NCI-H446 (cell line): ENCODE results near the gene RAF1.
"Not testable (repeated sequence)": the region's sequence is repeated elsewhere in the genome, so short reads cannot be mapped to it uniquely, and the experiment has no call there.

ENCODE experiments used
- DNase-seq, 2 experiments: peaks; one replicate each; lab custom pipeline; 2025; lab: John Stamatoyannopoulos, UW

The RAF1 gene

DNA sequence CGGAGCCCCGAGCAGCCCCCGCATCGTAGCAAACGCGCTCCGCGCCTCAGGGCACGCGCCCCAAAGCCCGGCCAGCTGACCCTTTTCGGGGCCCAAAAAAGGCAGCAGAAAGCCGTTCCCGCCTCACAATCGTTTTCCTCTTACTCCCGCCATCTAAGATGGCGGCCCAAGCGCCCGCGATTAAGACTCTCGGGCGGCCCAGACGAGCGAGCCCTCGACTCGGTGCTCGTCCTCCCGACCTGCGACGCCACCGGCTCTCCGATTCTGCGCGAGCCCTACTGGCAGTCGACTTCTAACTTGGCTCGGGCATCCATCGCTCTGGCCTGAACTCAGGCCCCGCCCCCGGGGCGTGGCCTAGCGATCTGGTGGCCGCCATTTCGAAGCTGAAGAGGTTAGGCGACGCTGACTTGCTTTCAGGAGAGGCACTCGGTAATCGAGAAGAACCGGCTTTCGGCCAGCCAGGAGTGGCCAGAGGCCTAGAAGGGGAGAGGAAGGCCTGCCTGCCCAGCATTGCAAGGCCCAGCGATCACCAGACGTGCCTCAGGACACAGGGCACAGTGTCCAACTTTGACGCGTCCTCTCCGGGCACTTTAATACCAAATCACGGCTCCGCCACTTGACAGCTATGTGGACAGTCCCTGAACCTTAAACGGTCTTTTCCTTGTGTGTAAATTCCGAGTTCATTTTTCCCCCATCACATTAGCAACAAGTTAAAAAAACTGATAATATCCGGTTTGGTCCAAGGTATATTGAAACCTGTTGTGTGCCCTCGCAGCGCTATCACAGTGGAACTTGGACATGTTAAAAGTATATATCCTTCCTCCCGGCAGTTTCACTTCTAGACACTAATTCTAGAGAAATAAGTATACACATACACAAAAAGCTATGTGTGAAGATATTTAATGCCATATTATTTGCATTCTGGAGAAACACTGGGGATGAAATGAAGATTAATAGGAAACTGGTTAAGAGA is at the start of gene RAF1:
RAF1 (minus strand) TSS at position 182 of the 973 bp plus-strand sequence. CDS start 45,396 bp downstream, outside the sequence.
- DNase-seq: peak; percentile 73 to 95

DNA sequence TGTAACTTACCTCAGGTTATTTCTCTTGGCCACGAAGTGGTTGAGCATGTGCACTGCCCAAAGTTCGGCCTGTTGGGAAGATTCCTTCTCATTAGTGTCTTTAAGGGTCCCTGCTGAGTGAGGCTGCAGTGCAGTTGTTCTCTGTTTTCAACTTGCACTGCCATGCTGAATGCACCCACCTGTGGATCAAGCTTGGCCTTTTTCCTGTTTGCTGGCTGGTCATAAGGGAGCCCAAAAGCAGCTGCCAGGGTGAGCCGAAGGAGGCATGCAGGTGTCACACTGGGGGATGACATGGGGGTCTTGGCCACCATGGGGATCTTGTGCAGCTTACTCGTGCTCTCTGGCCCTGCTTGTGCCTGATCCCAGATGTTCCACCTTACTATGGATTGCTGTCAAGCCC is 46.1 kb upstream of the RAF1 start:
- no peak for DNase-seq

DNA sequence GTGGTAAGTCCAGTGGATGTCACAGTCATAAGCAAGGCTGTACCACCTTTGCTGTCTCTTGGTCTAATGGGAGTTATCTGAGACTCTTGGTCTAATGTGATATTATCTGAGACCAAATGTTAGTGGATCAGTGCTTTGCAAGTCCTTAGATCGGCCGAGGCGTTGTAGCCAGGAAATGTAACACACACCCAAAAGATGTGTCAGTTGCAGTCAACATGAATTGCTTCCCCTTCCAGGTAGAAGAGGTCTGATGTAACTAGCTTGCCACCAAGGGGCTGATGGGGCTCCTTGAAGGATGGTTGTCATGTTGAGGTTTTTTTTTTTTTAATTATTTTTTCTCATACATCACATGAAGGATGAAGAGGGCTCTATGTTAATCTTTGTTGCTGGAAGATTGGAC is 45.4 kb upstream of the RAF1 start:
- no peak for DNase-seq

DNA sequence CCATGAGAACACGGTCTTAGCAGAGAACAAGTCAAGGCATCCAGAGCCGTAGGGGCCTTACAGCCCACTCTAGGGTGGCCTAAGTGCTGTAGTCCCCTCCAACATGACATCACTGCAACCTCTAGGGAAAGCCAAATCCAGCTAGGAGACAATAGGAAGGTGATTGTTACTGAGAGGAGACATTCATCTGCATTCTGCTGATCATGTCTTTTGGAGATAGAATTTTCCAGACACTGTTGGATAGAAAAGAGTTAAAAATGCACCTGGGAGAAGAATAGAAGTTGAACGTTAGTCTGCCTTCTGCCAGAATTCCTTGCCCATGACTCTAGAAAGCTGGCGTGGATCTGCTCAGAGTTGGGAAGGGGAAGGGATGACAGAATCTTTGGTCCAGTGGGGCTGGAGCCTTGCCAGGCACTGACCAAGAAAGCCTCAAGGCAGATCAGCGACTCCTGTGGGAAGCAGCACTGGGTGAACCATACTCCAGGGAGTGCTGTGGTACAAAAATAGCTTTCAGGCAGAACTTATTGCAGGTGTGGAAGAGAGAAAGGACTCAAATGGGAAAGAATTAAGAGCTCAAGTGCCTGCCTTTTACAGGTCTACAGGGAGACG is 44.8 kb upstream of the RAF1 start:
- no peak for DNase-seq

DNA sequence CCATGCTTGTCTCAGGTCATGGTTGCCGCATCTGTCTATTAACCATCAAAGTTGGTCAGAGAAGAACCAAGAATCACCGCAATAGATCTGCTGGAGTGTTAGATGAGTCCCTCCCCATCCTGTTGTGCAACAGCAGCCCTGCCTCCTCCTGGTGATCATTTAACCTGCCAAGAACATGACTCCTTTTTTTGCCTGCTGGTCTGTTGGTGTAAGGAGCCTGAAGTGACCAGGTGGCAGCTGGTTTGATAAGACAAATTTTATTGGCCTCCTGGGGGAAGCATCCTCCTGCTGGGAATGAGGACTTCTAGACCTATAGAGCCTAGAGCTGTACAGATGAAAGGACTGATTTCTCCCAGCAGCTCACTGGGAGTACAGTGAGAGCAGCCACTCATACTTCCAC is 43.5 kb upstream of the RAF1 start:
- DNase-seq: no peak

DNA sequence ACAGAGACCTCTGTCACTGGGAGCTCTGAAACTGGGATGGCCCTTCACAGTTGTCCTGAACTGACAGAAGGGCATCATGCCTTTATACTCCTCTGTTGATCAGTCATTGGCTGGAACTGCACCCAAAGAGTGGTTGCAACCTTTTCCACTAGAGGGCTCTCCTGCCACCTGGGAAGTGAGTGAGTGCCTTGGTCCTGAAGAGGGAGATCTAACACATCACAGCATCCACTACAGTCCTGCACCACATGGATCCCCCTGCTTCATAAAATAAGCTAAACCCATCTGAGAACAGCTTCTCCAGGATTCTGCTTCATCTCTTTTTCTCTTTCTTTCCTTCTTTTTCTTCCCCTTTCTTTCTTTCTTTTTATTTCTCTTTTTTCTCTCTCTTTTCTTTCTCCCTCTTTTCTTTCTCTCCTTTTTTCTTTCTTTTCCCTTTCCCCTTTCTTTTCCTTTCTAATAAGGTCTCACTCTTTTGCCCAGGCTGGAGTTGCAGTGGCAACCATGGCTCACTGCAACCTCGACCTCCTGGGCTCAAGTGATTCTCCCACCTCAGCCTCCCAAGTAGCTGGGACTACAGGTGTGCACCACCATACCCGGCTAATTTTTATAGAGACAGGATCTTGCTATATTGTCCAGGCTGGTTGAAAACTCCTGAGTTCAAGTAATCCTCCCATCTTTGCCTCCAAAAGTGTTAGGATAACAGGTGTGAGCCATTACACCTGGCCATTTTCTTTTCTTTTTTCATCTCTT is 42.8 kb upstream of the RAF1 start:
- DNase-seq: peak; percentile 9 to 53

DNA sequence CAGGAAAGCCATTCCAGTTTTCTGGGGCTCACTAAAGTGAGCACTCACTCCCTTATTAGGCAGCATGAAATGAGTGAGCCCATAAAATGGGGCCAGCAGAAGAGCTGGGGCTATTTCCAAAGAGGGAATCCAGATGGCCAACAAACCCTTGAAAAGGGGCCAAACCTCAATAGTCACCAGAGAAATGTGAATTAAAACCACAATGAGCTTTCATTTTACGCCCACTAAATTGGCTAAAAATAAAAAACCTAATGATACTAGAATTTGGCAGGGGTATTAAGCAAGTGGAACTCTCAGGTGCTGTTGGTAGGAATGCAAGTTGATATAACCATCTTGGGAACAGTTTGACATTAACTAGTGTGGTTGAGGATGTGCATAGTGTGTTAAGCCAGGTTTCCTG is 42.1 kb upstream of the RAF1 start:
- DNase-seq: no peak

DNA sequence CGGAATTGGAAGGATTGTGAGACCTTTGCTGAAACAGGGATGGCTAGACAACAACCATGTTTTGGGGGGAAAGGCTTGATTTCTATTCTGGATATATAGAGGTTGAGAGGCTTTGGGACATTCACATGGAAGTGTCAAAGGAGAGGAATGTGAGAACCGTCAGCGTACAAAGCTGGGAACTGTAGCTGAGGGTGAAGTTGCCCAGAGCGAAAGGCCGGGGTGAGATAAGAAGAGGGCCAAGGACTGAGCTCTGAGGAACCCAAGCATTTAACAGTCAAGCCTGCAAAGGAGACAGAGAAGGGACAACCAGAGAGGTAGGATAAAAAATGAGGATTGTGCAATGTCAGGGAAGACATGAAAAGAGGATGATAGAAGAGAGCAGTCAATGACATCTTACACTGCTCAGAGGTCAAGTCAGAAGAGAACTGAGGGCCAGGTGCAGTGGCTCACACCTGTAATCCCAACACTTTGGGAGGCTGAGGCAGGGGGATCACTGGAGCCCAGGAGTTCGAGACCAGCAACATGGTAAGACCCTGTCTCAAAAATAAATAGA is 41.5 kb upstream of the RAF1 start:
- DNase-seq: no peak

DNA sequence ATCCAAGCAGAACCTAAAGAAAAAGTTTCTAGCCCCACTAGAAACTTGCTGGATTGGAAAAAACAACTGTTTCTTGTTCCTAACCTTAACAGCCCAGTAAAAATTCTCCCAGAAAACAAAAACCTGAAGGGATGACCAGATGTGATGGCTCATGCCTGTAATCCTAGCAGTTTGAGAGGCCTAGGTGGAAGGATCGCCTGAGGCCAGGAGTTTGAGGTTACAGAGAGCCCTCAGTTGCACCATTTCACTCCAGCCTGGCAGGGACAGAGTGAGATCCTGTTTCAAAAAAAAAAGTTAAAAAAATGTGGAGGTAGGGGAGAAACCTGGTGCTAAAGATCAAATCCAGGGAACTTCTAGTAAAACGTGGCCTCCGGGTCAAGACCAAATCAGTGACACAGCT is 38.6 kb upstream of the RAF1 start:
- DNase-seq: no peak

DNA sequence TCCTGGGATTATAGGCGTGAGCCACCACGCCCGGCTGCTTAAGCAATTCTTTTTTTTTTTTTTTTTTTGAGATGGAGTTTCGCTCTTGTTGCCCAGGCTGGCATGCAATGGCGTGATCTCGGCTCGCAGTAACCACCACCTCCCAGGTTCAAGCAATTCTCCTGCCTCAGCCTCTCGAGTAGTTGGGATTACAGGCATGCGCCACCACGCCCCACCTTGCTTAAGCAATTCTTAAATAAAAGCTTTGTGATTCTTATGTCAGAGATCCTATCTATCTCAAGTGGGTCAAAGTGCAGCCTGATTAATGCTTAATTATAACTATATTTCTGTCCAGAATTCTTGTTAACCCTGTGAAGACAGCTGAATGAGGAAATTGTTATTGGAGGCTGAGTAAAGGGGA is 37.7 kb upstream of the RAF1 start:
- not testable (repeated sequence) for DNase-seq

DNA sequence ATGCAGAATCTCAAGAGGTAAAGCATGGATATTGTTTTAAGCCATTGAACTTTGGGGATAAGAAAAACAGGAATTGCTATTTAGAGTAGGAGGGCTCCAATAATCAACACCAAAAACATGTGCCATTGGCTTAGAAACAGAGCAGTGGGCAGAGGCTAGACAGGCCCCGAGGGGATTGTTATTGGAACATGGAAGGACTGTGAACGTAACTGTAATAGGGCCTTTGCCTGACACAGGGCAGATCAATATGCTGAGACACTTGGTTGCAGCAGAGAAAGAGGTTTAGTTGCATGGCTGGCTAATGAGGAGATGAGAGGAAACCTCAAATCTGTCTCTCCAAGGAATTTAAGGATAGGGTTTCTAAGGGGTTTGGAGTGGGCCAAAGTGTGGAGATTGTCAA is 36.9 kb upstream of the RAF1 start:
- no peak for DNase-seq

DNA sequence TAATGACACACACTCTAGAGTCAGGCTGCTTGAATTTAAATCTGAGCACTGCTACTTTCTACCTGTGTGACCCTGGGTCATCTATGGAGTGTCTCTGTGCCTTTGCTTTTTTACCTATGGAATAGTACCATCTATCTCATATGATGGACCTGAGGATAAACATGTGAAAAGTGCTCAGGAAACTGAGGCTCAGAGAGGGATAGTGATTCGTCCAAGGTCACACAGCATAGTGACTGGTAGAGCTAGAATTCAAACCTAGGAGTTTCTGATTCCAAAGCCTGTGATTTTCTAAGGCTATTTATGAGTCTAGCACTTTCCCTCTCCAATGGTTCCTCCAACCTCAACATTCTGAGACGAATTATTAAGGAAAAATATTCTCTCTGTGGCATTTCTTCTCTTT is 32.0 kb upstream of the RAF1 start:
- DNase-seq: no peak

DNA sequence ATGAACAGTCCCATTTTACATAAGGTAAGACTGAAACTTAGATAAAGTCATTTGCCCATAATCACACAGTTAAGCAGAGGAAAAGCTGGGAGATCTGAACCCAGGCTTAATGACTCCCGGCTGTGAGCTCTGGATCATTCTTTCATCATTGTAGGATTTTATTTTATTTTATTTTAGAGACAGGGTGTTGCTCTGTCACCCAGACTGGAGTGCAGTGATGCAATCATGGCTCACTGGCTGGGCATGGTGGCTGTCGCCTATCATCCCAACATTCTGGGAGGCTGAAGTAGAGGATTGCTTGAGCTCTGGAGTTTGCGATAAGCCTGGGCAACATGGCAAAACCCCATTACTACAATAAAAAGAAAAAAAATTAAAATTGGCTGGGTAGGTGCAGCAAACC is 31.2 kb upstream of the RAF1 start:
- DNase-seq: no peak

DNA sequence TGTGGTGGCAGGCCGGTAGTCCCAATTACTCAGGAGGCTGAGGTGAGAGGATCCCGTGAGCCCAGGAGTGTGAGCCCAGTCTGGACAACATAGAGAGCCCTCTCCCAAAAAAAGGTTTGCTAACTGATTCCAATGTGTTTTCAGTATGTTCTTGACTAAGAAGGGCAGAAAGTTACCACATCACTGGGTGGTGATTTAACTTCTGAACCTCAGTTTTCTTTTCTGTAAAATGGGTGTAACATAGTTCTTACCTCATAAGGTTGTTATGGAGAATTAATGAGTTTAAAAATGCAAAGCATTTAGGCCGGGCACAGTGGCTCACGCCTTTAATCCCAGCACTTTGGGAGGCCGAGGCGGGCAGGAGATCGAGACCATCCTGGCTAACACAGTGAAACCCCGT is 28.5 kb upstream of the RAF1 start:
- DNase-seq: no peak

DNA sequence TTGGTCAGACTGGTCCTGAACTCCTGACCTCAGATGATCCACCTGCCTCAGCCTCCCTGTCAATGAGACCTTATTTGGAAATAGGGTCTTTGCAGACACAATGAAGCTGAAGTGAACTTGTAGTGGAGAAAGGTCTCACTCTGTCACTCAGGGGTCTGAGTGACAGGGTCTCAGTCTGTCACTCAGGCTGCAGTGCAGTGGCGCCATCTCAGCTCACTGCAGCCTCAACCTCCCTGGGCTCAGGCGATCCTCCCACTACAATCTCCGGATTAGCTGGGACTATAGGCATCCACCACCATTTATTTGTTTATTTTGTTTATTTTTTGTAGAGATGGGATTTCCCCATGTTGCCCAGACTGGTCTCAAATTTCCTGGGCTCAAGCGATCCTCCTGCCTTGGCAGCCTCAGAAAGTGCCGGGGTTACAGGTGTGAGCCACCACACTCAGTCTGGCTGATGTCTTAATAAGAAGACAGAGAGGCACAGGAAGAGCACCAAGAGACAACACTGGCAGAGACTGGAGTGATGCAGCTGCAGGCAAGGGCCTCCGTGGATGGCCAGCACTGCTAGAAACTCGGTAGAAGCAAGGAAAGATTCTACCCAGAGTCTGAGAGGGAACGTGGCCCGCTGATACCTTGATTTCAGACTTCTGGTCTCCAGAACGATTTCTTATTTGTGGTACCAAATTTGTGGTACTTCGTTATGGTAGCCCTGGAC is 26.2 kb upstream of the RAF1 start:
- DNase-seq: no peak

DNA sequence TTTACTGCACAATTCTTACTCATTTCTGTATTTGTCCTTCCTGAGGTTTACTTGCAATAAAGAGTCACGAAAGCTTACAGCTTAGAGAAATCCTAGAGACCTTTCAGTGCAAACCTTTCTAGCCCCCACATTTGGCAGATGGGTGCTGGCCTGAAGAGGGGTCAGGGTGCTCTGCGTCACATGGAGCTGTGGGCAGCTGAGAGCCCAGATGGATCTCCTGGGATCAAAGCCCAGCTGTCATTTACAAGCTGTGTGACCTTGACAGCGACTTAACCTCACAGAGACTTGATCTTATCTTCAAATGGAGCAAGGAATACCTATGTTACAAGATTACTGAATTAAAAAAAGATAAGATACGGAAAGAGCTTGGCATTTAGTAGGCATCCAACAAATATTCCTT is 24.0 kb upstream of the RAF1 start:
- DNase-seq: no peak

DNA sequence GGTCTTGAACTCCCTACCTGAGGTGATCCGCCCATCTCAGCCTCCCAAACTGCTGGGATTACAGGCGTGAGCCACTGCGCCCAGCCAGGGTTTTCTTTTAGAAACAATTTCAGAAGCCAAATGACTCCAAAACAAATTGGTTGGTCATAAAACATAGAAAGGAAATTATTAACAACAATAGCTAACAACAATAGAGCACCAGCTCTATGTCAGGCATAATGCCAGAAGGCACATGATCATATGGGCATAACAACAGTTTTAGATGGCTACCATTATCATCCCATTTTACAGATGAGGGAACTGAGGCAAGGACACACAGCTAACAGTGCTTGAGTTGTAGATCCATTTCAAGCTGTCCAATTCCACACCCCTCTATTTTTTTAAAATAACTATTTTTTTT is 22.2 kb upstream of the RAF1 start:
- DNase-seq: no peak

DNA sequence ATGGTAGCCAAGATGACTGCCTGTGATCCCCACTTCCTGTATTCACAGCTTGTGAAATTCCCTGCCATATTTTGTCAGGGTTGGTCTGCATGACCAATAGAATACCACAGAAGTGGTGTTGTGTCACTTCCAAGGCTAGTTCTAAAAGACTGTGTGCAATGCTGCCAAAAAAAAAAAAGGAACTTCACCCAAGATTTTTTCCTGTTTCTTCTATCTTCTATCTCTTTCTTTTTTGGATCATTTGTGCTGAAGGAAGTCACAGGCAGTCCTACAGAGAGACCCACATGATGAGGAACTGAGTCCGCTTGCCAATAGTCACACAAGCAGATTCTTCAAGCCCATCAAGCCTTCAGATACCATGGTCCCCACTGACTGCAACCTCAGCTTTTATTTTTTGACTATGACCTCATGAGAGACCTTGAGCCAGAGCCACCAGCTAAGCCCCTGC is 18.1 kb upstream of the RAF1 start:
- no peak for DNase-seq

DNA sequence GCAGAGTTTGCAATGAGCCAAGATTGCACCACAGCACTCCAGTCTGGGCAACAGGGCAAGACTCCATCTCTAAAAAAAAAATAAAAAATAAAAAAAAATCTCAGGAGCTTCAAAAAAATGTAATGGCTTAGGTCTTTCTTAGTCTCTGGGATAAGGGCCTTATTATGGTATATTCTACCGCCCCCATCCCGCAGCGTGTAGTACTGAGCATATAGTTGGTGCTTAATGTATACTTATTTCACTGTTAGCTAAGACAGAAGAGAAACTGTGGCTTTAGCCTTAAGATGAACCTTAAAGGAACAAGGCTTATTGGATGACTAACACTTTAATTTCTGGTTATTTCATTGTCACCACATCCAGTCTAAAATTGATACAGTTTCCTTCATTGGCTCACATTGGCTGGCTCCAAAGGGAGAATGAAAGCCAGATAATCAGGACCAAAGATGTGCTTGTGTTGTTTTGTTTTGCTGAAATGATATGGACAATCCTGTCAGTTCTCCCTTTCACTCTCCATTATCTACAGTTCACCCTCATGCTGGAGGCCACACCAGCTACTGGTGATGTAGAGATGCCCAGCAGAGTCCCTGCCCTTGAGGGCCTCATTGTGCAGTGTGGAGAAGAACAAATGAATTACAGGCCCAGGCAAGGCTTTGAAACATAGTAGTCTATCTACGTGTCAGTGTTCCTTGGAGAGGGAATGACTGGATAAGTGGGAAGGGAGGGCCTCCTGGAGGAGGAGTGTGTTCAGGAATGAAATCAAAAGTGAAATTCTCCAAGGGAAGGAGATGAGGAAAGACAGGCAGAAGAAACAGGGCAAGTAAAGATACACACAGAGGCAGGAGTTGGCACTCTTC is 17.4 kb upstream of the RAF1 start:
- DNase-seq: no peak

DNA sequence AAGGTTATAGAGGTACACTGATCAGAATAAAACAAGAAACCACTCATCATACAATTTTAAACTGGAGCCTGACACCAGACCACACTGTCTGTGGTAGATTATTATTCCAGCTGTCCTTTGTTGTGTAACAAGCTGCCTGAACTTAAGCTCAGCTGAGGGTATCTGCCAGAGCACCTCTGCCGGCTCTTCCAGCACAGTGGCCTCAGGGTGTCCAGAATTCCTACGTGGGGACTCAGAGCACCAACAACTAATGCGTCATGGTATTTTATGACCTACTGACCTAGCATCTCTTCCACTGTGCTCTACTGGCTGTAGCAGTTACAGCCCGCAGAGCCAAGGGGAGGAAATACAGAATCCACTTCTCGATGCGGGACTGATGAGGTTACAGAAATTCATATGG is 15.6 kb upstream of the RAF1 start:
- no peak for DNase-seq

DNA sequence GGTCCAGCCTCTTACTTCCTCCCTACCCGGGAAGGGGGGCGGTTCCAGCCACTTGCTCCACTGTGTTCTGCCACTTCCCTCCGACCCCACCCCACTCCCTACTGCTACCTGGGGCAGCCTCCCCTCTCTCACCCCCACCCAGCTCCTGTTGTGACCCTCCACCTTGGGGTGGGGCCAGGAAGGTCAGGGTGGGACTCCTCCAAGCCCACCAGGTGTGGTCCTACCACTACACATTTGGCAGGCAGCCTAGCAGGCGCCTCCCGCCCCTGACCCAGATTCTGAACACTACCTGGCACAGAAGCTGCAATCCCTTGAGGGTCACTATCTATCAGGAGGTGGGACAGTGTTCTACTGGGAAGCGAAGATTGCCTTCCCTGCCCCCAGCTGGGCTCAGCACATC is 13.7 kb upstream of the RAF1 start:
- no peak for DNase-seq
